GM18858 (cell line): ENCODE measurements around the gene ABLIM2.
"Not testable (repeated sequence)": the region's sequence is repeated elsewhere in the genome, so short reads cannot be mapped to it uniquely, and the experiment has no call there.

Experiments used
- ATAC-seq: cut with Tn5 transposase; IDR thresholded peaks from one replicate; pipeline ENCODE4 v1.9.1; 2021; ENCODE audit not compliant: unreplicated experiment

ABLIM2 gene

DNA sequence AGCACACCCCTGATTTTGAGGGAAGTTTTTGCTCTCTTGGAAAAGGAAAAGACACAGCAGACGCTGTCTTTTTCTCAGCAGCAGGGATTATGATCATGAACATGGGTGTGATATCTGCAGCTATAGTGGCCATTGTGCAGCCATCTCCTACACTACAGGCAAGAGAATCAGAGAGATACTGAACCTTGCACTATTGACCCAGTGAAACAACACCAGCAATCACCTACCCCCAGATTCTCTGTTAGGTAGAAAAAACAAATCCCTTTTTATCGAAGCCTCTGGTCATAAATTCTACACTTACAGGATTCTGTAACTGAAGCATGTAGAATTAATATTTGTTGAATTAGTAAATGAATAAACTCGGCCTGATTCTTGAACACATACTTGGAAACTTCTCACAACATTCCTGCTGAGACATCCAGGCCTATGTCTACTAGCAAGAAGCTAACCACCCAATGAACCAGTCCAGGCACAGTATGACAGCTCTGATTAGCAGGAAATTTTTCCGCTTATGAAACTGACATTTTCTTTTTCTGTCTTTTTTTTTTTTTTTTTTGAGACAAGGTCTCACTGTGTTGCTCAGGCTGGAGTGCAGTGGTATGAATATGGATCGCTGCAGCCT, 213.9 kb downstream of the ABLIM2 start:
- no peak for ATAC-seq

DNA sequence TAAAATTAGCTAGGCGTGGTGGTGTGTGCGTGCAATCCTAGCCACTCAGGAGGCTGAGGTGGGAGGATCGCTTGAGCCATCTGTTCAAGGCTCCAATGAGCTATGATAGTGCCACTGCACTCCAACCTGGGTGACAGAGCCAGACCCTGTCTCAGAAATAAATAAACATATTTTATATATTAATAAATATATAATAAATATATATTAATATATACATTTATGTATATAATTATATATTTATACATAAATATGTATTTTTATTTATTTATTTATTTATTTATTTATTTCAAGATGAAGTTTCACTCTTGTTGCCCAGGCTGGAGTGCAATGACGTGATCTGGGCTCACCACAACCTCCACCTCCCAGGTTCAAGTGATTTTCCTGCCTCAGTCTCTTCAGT, 214.9 kb downstream of the ABLIM2 start:
- not testable (repeated sequence) for ATAC-seq

DNA sequence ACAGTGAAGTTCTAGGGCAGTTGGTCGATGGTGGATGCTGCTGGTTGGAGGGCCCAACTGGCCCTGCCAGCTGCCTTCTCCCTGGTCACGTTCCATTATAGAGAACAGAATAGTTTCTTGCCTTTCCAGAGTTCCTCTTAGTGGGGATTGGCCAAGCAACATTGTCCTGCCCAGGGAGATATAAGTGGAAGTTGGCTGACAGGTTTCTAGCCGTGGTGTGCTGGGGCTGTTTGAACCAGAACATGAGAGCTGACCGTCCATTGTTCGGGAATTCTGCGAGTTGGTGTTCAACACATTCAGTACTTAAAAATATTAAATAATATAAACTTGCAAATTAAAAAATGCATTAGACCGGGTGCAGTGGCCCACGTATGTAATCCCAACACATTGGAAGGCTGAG, 215.4 kb downstream of the ABLIM2 start:
- ATAC-seq = no peak

DNA sequence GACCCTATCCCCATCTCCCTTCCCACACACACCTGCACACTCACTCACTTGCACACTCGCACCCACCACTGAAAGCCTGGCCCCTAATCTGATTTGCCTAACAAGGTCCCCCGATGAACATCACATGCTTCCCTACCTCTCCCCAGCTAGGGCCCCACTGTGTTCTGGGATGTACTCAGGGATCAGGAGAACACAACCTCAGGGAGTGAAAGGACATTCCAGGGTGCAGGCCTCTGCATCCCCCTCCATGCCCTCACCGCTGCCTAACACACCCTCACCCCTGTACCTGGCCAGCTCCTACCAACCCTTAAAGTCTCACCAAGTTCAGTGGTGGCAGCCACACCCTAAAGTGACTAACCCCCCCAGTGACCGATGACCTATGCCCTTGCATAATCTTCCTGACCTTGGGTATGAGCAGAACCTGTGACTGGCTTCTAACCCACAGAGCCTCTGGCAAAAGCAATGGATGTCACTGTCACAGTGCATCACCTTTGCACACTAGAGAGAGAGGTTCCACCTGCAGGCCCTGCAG, 216.6 kb downstream of the ABLIM2 start:
- no peak for ATAC-seq

GRCh38 chr4:7941111-7941964, 217.3 kb downstream of the ABLIM2 start:
- no peak for ATAC-seq

GRCh38 chr4:7939377-7940108, 219.1 kb downstream of the ABLIM2 start, which contains the start of gene AFAP1:
Gene AFAP1 (minus strand): TSS chr4:7939861. CDS start chr4:7872078, 67,783 bp downstream.
- peak; percentile 70 for ATAC-seq

GRCh38 chr4:7938609-7939376, 219.8 kb downstream of the ABLIM2 start:
- no peak for ATAC-seq

- ATAC-seq = no peak
These were observed 220.4 kb downstream of the ABLIM2 start for GRCh38 chr4:7938266-7938608.

DNA sequence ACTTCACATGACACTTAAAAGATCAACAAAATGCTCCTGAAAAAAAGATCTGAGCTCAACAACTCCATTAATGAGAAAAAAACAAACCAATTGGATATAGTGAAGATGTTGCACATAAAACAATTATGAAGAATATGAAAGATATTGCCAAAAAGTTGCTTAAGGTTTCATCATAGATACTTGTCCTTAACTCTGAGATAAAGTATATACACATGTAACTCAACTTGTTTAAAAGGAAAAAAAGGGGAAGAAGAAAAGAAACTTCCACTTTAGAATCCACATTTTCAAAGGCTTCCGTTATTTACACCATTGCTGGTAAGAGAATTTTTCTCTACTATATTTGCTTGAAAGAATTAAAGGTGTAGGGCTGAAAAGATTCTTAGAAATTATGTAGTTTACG, 221.6 kb downstream of the ABLIM2 start:
- ATAC-seq = no peak

- ATAC-seq = no peak
These were observed 224.7 kb downstream of the ABLIM2 start for GRCh38 chr4:7933651-7934510.

DNA sequence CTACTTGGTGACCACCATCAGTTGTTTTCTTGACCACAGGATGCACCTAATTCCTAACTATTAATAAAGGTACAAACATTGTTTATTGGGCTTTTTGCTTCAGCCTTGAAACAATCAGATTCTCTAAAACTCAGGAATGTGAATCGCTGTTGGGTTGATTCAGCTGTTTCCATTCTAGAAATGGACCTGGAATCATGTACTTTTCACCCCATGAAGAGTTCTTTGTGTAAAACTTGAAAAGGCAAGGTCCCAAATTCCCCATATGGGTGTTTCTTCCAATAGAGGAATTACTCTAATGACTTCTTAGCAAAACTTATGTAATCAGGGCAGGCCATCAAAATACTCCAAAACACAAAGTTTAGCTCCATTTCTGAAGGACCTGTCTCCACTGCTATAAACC, 226.3 kb downstream of the ABLIM2 start:
- no peak for ATAC-seq

DNA sequence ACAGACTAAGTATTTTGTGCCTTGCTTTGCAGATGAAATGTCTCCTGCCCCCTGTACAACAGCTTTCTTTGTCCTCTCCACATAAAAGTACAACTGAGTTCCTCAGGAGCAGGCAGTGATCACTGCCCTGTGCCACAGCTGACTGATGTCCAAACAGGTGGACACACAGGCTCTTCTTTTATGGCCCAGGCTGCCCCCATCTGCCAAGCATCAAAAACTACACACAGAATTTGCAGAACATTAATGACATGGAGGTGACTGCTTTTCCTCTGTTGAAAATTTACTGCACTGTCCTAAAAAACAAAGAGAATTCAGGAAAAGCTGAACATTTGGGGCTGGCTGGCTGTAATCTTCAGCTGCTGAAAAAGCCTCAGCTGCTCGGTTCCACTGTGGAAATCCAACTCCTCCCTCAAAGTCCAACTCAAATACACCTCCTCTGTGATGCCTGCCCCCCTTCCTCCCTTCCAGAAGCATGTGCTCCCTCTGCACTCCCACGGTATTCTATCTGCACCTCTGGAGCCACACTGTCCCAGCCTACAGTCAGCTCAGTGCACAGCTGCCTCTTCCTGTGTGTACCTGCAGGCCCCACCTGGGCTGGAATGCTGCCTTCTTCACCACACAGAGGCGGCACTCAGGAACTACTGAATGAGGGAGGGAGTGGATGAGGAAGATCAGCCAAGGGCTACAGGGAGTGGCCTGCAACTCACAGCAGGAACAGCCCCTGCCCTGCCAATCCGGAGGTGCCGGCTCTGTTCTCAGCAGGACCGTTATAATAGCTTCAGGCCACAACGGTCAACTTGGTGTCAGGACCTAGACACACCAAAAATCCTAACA, 229.3 kb downstream of the ABLIM2 start:
- ATAC-seq = no peak

- ATAC-seq = no peak
These were observed 229.9 kb downstream of the ABLIM2 start for GRCh38 chr4:7928711-7929110.

DNA sequence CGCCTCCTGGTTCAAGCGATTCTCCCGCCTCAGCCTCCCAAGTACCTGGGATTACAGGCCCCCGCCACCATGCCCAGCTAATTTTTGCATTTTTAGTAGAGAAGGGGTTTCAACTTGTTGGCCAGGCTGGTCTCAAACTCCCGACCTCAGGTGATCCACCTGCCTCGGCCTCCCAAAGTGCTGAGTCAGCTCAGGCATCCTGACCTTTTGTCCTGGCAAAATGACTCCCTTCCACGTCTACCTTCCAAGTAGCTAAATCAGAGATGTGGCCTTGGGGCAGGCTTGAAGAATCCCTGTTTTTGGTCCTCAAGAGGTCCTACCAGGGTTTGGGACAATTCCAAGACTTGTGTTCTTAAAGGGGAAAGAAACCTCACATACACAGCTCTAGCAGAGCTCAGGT, 231.8 kb downstream of the ABLIM2 start:
- ATAC-seq = no peak

- ATAC-seq = no peak
These were observed 234.0 kb downstream of the ABLIM2 start for GRCh38 chr4:7924570-7924969.

- no peak for ATAC-seq
These were observed 234.4 kb downstream of the ABLIM2 start for GRCh38 chr4:7924163-7924562.

DNA sequence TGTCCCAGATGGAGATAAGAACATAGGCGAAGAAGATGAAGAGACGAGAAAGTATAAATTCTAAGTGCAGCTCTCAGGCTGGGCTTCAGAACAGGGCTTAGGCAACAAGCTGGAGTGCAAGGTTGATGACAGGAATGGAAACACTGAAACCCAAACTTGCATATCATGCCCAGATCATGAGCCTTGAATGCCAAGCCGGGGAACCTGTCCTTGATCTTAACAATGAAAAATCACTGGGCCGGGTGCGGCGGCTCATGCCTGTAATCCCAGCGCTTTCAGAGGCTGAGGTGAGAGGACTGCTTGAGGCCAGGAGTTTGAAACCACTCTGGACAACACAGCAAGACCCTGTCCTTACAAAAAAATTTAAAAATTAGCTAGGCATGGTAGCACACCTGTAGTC, 236.1 kb downstream of the ABLIM2 start:
- ATAC-seq = no peak

- no peak for ATAC-seq
These were observed 239.6 kb downstream of the ABLIM2 start for GRCh38 chr4:7918981-7919380.

DNA sequence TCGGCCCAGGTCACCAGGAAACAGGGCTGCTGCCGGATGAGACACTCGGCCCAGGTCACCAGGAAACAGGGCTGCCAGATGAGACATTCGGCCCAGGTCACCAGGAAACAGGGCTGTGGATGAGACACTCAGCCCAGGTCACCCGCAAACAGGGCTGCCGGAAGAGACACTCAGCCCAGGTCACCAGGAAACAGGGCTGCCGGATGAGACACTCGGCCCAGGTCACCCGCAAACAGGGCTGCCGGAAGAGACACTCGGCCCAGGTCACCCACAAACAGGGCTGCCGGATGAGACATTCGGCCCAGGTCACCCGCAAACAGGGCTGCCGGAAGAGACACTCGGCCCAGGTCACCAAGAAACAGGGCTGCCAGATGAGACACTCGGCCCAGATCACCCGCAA, 240.4 kb downstream of the ABLIM2 start:
- not testable (repeated sequence) for ATAC-seq
